Transverse colon (tissue), 3 donors: ENCODE data around the gene GFPT2.

Experiments used
- CTCF ChIP-seq, 5 experiments: fragments of 200-600 bp in 3 of 5; fragments of 450-650 bp in 2 of 5; sonication (generic) in 3 of 5; IDR thresholded peaks; 1 replicate in 2 of 5; 2 replicates in 3 of 5; pipeline ENCODE4 v1.5.1; 2016 to 2017; ENCODE audit warnings: antibody characterized with exemption in 5 of 5, inconsistent platforms in 3 of 5, mild to moderate bottlenecking in 2 of 5, moderate library complexity in 1 of 5
- POLR2A ChIP-seq: fragments of 450-650 bp; IDR thresholded peaks from one replicate; pipeline ENCODE4 v1.6.1; 2016; ENCODE audit warnings: antibody characterized with exemption, mild to moderate bottlenecking, moderate library complexity

GRCh38 chr5:180291943-180292831 lies 60.9 kb downstream of the GFPT2 start, which contains the start of gene MAPK9:
- TF ChIP-seq CTCF (IDR thresholded peaks at IDR 0.05) (no peak), POLR2A (peak; percentile 48)
